Right lobe of liver (tissue), 4 donors: ENCODE measurements around the gene THADA.

Source experiments
- CTCF ChIP-seq, 4 donors: fragments of 200-600 bp in 3 of 4; fragments of 450-650 bp in 1 of 4; IDR thresholded peaks; one replicate each; pipeline versions ENCODE4 v1.5.1 to v1.8.0; 2016 to 2022; ENCODE audit warnings: antibody characterized with exemption in 4 of 4, mild to moderate bottlenecking in 2 of 4
- POLR2A ChIP-seq: fragments of 450-650 bp; IDR thresholded peaks from one replicate; pipeline ENCODE4 v1.6.1; 2017; ENCODE audit warnings: antibody characterized with exemption, mild to moderate bottlenecking
- donor health status: DM: no; HTN: no; CAD: no.
- donor health status: DM: no; HTN: no; CAD: no.
- donor health status: DM: no; HTN: yes; CAD: no.

DNA sequence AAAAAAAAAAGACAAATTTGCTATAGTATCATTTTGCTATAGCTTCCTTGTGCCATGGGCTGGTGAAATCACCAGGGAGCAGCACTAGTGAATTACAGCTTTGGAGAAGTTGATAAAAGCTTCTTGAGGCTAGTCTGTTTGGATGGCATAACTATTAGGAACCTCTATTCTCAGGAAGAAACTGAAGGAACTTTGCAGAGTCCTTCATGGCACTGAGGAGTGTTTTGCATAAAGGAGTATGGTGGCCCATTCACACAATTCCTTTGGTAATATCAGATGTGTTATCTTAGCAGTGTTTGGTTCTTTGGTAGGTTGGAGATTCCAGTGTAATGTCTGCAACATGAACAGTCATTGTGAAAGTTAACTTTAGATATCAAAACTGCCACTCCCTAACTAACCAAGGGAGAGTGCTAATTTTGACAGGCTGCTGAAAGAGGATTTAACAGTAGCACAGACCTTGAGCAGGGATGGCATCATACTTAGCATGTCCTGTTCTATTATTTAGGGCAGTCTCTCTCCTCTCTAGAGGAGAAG is 292.8 kb downstream of the THADA start:
- TF ChIP-seq POLR2A (no peak), CTCF (IDR thresholded peaks at IDR 0.05) (no peak)
